ENCODE measurements around the gene HPDL.
"Not testable (repeated sequence)": the region's sequence is repeated elsewhere in the genome, so short reads cannot be mapped to it uniquely, and the experiment has no call there.

Gene HPDL

GRCh38 chr1:45348966-45349677 lies 22.4 kb downstream of the HPDL start:
- TF ChIP-seq POLR2A (IDR thresholded peaks at IDR 0.05; ENCODE audit: low read depth, low read length), result no peak
- DNase-seq (ENCODE audit: insufficient read length, low spot score) (no peak), FAIRE-seq (no peak)

DNA sequence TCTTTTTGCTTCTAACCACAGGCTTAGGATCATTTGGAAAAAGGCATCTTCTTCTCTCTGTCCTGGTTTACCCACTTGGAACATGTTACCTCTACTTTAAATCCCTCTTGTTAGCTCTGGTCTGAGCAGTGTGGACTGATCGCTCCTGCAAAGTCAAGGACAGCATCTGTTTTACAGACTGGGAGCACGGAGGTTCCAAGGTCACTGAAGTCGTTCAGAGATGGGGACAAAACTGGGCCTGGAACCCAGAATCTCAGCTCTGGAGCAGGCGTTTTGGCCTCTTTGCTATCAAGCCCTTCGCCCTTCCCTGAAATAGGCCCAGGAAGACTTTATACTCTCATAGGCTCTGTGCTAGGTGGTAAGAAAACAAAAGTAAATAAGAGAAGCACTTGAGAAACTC lies 24.8 kb downstream of the HPDL start:
- TF ChIP-seq POLR2A (IDR thresholded peaks at IDR 0.05; ENCODE audit: low read depth, low read length), result no peak
- FAIRE-seq (no peak), DNase-seq (ENCODE audit: insufficient read length, low spot score) (no peak)

GRCh38 chr1:45353685-45354084 lies 27.0 kb downstream of the HPDL start:
- DNase-seq (ENCODE audit: insufficient read length, low spot score) (no peak), FAIRE-seq (no peak)
- TF ChIP-seq POLR2A (IDR thresholded peaks at IDR 0.05; ENCODE audit: low read depth, low read length), result no peak

DNA sequence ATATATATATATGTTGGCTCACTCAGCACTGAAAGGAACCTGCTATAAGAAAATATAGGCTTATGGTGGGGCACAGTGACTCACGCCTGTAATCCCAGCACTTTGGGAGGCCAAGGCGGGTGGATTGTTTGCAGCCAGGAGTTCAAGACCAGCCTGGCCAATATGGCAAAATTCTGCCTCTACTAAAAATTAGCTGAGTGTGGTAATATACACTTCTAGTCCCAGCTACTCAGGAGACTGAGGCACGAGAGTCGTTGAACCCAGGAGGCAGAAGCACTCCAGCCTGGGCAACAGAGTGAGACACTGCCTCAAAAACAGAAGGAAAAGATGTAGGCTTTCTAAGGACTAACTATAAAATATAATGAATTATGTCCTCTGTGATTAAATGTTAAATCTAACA lies 28.1 kb downstream of the HPDL start:
- TF ChIP-seq POLR2A (IDR thresholded peaks at IDR 0.05; ENCODE audit: low read depth, low read length), result no peak
- DNase-seq (ENCODE audit: insufficient read length, low spot score) (no peak), FAIRE-seq (no peak)

DNA sequence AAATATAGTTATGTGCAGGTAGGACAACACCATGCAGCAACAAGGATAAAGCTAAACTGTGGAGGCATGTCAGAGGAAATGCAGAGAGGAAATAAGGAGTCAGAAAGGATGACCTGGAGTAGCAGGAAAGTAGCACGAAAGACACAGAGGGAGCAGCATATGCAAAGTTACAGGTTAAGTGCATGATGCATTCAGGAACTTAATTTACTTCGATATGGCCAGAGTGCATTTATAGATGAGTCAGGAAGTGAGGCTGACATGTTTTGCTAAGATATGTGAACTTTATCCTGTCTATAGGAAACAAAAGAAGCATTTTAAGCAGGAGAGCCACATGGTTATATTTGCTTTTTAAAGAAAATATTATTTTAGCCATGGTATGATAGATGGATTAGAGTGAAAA lies 29.0 kb downstream of the HPDL start:
- DNase-seq (ENCODE audit: insufficient read length, low spot score), result no peak
- no peak for FAIRE-seq
- no peak for TF ChIP-seq POLR2A (IDR thresholded peaks at IDR 0.05; ENCODE audit: low read depth, low read length)

DNA sequence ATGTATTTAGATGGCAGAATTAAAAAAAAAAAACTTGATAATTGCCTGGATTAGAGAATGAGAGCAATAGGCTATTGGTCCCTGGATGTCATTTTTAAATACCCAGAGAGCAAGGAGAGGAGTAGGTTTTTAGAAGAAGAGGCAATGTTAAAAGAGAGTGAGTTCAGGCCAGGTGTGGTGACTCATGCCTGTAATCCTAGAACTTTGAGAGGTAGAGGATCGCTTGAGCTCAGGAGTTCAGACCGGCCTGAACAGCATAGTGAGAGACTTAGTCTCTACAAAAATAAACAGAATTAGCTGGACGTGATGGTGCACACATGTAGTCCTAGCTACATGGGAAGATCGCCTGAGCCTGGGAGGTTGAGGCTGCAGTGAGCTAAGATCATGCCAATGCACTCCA lies 29.5 kb downstream of the HPDL start:
- no peak for TF ChIP-seq POLR2A (IDR thresholded peaks at IDR 0.05; ENCODE audit: low read depth, low read length)
- FAIRE-seq (no peak), DNase-seq (ENCODE audit: insufficient read length, low spot score) (no peak)

DNA sequence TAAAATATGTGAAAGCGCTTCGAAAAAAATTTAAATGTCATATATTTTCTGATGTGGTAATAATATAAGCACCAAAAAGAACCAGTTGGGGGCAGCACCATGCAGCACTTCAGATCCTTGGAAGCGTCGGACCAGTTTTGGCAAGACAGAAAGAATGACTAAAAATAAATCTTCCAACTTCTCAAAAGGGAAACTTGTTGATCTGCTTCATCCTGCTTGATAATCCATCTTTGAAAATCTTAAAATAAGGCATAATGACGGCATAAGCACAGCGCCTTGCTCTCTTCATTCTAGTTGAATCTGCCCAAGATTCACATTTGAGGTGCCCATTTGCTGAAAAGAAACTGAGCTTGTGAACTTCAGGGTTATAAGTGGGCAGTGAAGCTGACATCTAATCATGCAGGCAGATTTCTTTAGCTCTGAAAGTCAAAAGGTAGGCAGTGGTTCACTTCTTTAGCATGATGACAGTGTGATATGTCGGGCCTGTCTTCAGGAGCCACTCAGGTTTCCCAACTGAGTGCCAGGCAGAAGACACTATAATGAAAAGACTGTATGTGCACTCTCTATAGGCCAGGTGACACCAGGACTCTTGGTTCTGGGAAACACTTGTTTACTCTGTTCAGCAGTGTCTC lies 33.3 kb downstream of the HPDL start:
- DNase-seq (ENCODE audit: insufficient read length, low spot score) (no peak), FAIRE-seq (no peak)
- no peak for TF ChIP-seq POLR2A (IDR thresholded peaks at IDR 0.05; ENCODE audit: low read depth, low read length)

GRCh38 chr1:45360981-45361380 lies 34.3 kb downstream of the HPDL start:
- FAIRE-seq; DNase-seq (ENCODE audit: insufficient read length, low spot score): not testable (repeated sequence)

- no peak for FAIRE-seq
- no peak for DNase-seq (ENCODE audit: insufficient read length, low spot score)
- TF ChIP-seq POLR2A (IDR thresholded peaks at IDR 0.05; ENCODE audit: low read depth, low read length), result no peak
These were observed 37.6 kb downstream of the HPDL start for GRCh38 chr1:45364294-45364693.

DNA sequence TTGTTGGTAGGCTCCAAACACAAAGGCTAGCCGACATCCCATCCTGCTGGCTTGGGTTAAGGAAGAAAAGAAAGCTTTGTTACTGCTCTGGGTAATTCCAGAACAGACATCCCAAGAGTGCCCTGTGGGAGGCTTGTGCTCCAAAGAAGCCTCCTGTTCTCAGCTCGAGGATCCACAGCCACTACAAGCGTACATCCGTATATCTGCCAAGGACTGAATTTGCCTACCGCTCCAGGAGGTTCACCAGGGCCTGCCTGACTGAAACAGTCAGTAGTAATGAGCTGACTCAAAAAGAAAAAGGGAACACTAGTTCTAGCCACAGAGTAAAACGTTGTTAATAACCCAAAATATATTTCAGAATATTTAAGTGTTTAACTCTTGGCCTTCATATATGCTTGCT lies 38.4 kb downstream of the HPDL start:
- FAIRE-seq (no peak), DNase-seq (ENCODE audit: insufficient read length, low spot score) (no peak)
- TF ChIP-seq POLR2A (IDR thresholded peaks at IDR 0.05; ENCODE audit: low read depth, low read length), result no peak

DNA sequence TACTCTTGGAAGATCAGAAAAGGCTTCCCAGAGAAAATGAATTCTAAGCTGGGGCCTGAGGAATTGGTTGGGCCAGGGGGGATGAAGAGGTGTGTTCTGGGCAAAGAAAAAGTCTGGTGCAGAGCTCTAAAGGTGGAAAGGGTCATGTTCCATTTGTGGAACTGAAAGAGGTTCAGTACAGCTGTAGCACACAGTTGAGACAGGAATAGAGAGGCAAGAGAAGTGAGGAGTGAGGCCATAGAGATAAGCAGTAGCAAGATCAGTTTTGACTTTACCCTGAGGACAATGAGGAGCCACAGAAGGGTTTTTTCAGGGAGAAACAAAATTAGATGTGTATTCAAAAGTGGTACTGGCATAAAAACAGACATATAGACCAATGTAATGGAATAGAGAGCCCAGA lies 43.9 kb downstream of the HPDL start:
- FAIRE-seq (no peak), DNase-seq (ENCODE audit: insufficient read length, low spot score) (no peak)
- TF ChIP-seq POLR2A (IDR thresholded peaks at IDR 0.05; ENCODE audit: low read depth, low read length), result no peak

DNA sequence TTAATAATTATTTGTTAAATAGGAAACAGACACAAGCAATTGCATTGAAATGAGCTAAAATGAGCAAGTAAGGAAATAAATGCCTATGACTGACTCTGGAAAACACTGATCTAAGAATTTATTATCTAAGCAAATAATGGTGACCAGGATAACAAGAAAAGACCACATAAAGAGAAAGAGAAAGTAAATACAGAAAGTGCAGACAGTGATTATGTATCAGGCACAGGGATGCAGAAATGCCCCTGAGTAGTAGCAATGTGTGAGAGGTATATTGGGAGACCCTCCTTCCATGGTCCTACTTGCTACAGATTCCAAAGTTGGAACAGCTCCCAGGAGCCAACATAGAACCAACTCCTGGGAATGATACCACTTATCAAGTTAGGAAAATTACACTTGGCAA lies 46.9 kb downstream of the HPDL start:
- FAIRE-seq (no peak), DNase-seq (ENCODE audit: insufficient read length, low spot score) (no peak)
- TF ChIP-seq POLR2A (IDR thresholded peaks at IDR 0.05; ENCODE audit: low read depth, low read length), result no peak

- no peak for DNase-seq (ENCODE audit: insufficient read length, low spot score)
- no peak for FAIRE-seq
- TF ChIP-seq POLR2A (IDR thresholded peaks at IDR 0.05; ENCODE audit: low read depth, low read length), result no peak
These were observed 48.7 kb downstream of the HPDL start for GRCh38 chr1:45375104-45376090.

GRCh38 chr1:45378184-45378583 lies 51.5 kb downstream of the HPDL start:
- no peak for TF ChIP-seq POLR2A (IDR thresholded peaks at IDR 0.05; ENCODE audit: low read depth, low read length)
- DNase-seq (ENCODE audit: insufficient read length, low spot score), result no peak
- FAIRE-seq, result no peak

All from H54 (cell line).